GM23338 (cell line): Measurements from ENCODE around the gene AMPD2. TPM values are rescaled to one million over a fixed set of nuclear protein-coding genes. Genes with fewer than 3 reads are reported as not detected.

Experiments
- ATAC-seq: fragments of 200-7000 bp; cut with Tn5 transposase; 3 replicates; pipeline ENCODE4 v1.9.1; 2020
- DNase-seq: peaks from one replicate; pipeline ENCODE4 v3.0.0-alpha.2; 2015; ENCODE audit warnings: low spot score
- H2AFZ ChIP-seq: fragments of 200-600 bp; sonication (generic); 2 replicates; pipeline ENCODE4 v1.8.0; 2016; ENCODE audit warnings: antibody characterized with exemption, mild to moderate bottlenecking, moderate library complexity
- H3F3A ChIP-seq: fragments of 200-600 bp; sonication (generic); replicated peaks from 2 replicates; pipeline ENCODE4 v1.8.0; 2017; ENCODE audit warnings: antibody characterized with exemption, mixed run types, low read depth
- H3K27ac ChIP-seq: fragments of 200-600 bp; sonication (generic); 2 replicates; pipeline ENCODE4 v1.6.1; 2016; ENCODE audit warnings: low read depth
- H3K27me3 ChIP-seq: fragments of 200-600 bp; sonication (generic); 2 replicates; pipeline ENCODE4 v1.8.0; 2016; ENCODE audit warnings: mild to moderate bottlenecking, mixed run types, moderate library complexity; ENCODE audit not compliant: insufficient read depth
- H3K36me3 ChIP-seq: fragments of 200-600 bp; sonication (generic); 2 replicates; pipeline ENCODE4 v1.8.0; 2016; ENCODE audit warnings: mild to moderate bottlenecking; ENCODE audit not compliant: insufficient read depth
- H3K4me1 ChIP-seq: fragments of 200-600 bp; sonication (generic); 2 replicates; pipeline ENCODE4 v1.8.0; 2016; ENCODE audit warnings: mild to moderate bottlenecking, moderate library complexity; ENCODE audit not compliant: insufficient read depth
- H3K4me2 ChIP-seq: fragments of 200-600 bp; sonication (generic); 2 replicates; pipeline ENCODE4 v1.7.1; 2017; ENCODE audit warnings: mixed run types
- H3K4me3 ChIP-seq: fragments of 200-600 bp; sonication (generic); 2 replicates; pipeline ENCODE4 v1.6.1; 2016; ENCODE audit warnings: mixed run types
- H3K79me2 ChIP-seq: fragments of 200-600 bp; sonication (generic); replicated peaks from 2 replicates; pipeline ENCODE4 v1.8.0; 2017; ENCODE audit warnings: mild to moderate bottlenecking; ENCODE audit not compliant: insufficient read depth
- H3K9me2 ChIP-seq: fragments of 200-600 bp; sonication (generic); 2 replicates; pipeline ENCODE4 v1.8.0; 2017; ENCODE audit not compliant: insufficient read depth
- H4K20me1 ChIP-seq: fragments of 200-600 bp; sonication (generic); replicated peaks from 2 replicates; pipeline ENCODE4 v1.8.0; 2017; ENCODE audit warnings: mild to moderate bottlenecking; ENCODE audit not compliant: insufficient read depth
- H3K27ac Mint-ChIP-seq: 2 replicates; pipeline ENCODE4 v1.8.0; 2020; ENCODE audit warnings: inconsistent platforms, mild to moderate bottlenecking, moderate library complexity, mixed read lengths
- H3K27me3 Mint-ChIP-seq: 3 replicates; pipeline ENCODE4 v1.8.0; 2022; ENCODE audit warnings: low read depth, mild to moderate bottlenecking, moderate library complexity, mixed read lengths, inconsistent platforms; ENCODE audit not compliant: insufficient read depth, poor library complexity
- H3K36me3 Mint-ChIP-seq: 3 replicates; pipeline ENCODE4 v1.8.0; 2021; ENCODE audit warnings: low read depth, mild to moderate bottlenecking, inconsistent platforms, moderate library complexity, mixed read lengths
- H3K4me1 Mint-ChIP-seq: 3 replicates; pipeline ENCODE4 v1.8.0; 2020; ENCODE audit warnings: mild to moderate bottlenecking, inconsistent platforms, mixed read lengths
- H3K4me3 Mint-ChIP-seq: 3 replicates; pipeline ENCODE4 v1.8.0; 2021; ENCODE audit warnings: moderate library complexity, mild to moderate bottlenecking, inconsistent platforms, mixed read lengths
- H3K9me3 Mint-ChIP-seq: 3 replicates; pipeline ENCODE4 v1.8.0; 2020; ENCODE audit warnings: moderate library complexity, mild to moderate bottlenecking, inconsistent platforms, mixed read lengths
- CREB1 ChIP-seq: fragments of 250-450 bp; sonication (Bioruptor Pico); IDR thresholded peaks from 2 replicates; pipeline ENCODE4 v1.5.0; 2020; ENCODE audit warnings: low read depth, mild to moderate bottlenecking, moderate library complexity
- CTCF ChIP-seq, 2 experiments: fragments of 200-600 bp in 1 of 2; sonication (generic) in 1 of 2; conservative IDR thresholded peaks; 2 replicates each; pipeline versions ENCODE4 v1.5.1 to v1.6.1; 2016 to 2017; ENCODE audit warnings: antibody characterized with exemption in 2 of 2, low read depth in 2 of 2, mild to moderate bottlenecking in 2 of 2, moderate library complexity in 1 of 2
- ETS1 ChIP-seq: IDR thresholded peaks from 2 replicates; pipeline ENCODE4 v1.6.1; 2016; ENCODE audit warnings: antibody characterized with exemption
- EZH2phosphoT487 ChIP-seq: fragments of 200-600 bp; sonication (generic); IDR thresholded peaks from one replicate; pipeline ENCODE4 v1.8.1; 2018; ENCODE audit warnings: antibody characterized with exemption; ENCODE audit not compliant: unreplicated experiment
- JUNB ChIP-seq: IDR thresholded peaks from one replicate; pipeline ENCODE4 v1.6.1; 2016; ENCODE audit warnings: antibody characterized with exemption; ENCODE audit not compliant: unreplicated experiment
- ZNF462 ChIP-seq: fragments of 250-450 bp; sonication (Bioruptor Pico); IDR thresholded peaks from 2 replicates; pipeline ENCODE4 v1.5.0; 2020; ENCODE audit warnings: mild to moderate bottlenecking, moderate library complexity
- polyA plus RNA-seq: library from polyadenylated mRNA; unstranded; fragments of >200 nt; fragmentation: Nextera tagmentation; extraction: Ambion mirVana; gene quantifications from 2 replicates; pipeline ENCODE4 v1.2.1, GENCODE V29; 2016
- total RNA-seq: library from RNA; depleted of rRNA; stranded (reverse); fragments of >200 nt; shearing (Covaris generic); gene quantifications from 2 replicates; pipeline ENCODE4 v1.2.3, GENCODE V29; 2014

The AMPD2 gene
- total and polyA plus RNA-seq, 2 experiments from 2014 or later, result 24.5 to 62.1 TPM

DNA sequence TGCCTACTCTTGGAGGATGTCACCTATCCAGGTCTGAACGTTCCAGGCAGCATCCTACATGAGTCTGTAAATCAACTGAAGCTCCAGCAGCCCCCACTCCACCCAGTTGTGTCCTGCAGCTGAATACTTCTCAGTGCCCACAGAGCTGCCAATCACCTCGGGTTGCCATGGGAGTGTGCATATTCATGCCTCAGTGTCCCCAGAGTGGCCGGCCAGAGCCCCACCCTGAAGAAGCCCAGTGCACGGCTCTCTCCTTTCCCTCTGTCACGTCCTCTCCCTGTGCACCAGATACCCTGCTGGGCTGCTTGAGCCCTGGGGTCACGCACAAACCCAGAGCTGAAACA is 20.2 kb downstream of the AMPD2 start:
- Histone ChIP-seq H3K79me2 (no peaks in the 10 kb centered on the region), H2AFZ (peak overlapping the region; percentile 86), H4K20me1 (no peaks in the 10 kb centered on the region; the same call in 1 of the 2 replicates), H3K27ac (no peak overlapping the region), H3K9me2 (no peaks in the 10 kb centered on the region), H3F3A (0 out of 2 replicates have a peak, but pooled peaks cover 8% of the 10 kb centered on the region), H3K27me3 (no peaks in the 10 kb centered on the region), H3K4me1 (peaks cover 10% of the 10 kb centered on the region), H3K4me2 (no peak overlapping the region), H3K36me3 (no peaks in the 10 kb centered on the region), H3K4me3 (no peak overlapping the region)
- Mint-ChIP-seq H3K27ac (no peak overlapping the region), H3K36me3 (no peaks in the 10 kb centered on the region), H3K9me3 (no peaks in the 10 kb centered on the region), H3K27me3 (peaks cover 17% of the 10 kb centered on the region), H3K4me1 (peaks cover 22% of the 10 kb centered on the region), H3K4me3 (no peak overlapping the region)
- TF ChIP-seq EZH2phosphoT487 (no peak), CREB1 (CRISPR knock-in tag) (no peak)
- DNase-seq (no peak), ATAC-seq (no peak; the same call in 1 of the 3 replicates)

GRCh38 chr1:109640285-109640865 is 20.7 kb downstream of the AMPD2 start:
- Mint-ChIP-seq H3K27ac (no peak overlapping the region), H3K4me3 (no peak overlapping the region), H3K27me3 (peaks cover 17% of the 10 kb centered on the region), H3K4me1 (peaks cover 17% of the 10 kb centered on the region), H3K9me3 (no peaks in the 10 kb centered on the region), H3K36me3 (no peaks in the 10 kb centered on the region)
- Histone ChIP-seq H3K36me3 (no peaks in the 10 kb centered on the region), H2AFZ (peak overlapping the region; percentile 86), H4K20me1 (no peaks in the 10 kb centered on the region; the same call in 1 of the 2 replicates), H3K4me1 (peaks cover 10% of the 10 kb centered on the region), H3K4me2 (no peak overlapping the region), H3K9me2 (no peaks in the 10 kb centered on the region), H3K4me3 (no peak overlapping the region), H3K27me3 (no peaks in the 10 kb centered on the region), H3K27ac (no peak overlapping the region), H3F3A (0 out of 2 replicates have a peak, but pooled peaks cover 8% of the 10 kb centered on the region), H3K79me2 (no peaks in the 10 kb centered on the region)
- TF ChIP-seq CTCF (conservative IDR thresholded peaks at IDR 0.05; ENCODE audit: low read depth in 2 of 2) (peak; percentile 86 to 94), ZNF462 (CRISPR knock-in tag) (no peak), JUNB (no peak), ETS1 (no peak)
- DNase-seq (peak; percentile 89), ATAC-seq (peak; percentile 59)
